ENCODE data around the gene PYM1.
"Not testable (repeated sequence)": the region's sequence is repeated elsewhere in the genome, so short reads cannot be mapped to it uniquely, and the experiment has no call there.

PYM1 gene

DNA sequence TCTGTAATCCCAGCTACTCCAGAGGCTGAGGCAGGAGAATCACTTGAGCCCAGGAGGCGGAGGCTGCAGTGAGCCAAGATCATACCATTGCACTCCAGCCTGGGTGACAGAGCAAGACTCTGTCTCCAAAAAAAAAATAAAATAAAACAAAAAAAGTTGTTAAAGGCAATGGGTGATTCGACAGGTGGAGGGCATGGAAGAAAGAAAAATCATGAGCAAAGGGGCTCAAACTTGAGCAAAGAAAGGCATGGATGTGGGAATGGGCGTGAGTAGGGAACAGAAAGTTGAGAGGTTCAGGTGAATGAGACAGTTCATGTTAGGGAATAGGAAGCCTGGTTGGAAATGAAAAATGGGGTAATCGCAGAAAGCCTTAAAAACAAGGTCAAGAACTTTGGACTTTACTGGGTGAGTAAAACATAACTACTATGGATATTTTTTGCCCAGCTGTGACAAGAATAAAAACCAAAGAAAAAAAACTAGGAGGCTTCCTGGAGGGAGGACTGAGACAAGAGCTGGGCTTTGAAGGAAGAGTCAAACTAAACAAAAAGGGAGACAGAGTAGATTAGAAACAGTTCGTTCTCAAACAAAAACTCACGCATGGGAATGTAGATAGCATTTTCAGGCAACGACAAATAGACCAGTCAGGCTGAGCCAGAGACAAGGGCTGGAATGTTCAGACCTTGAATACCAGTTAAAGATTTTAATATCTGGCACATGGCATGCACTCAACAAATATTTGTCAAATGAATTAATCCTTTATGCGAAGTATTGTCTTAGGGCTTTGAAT lies 18.8 kb downstream of the PYM1 start:
- no peak for DNase-seq

DNA sequence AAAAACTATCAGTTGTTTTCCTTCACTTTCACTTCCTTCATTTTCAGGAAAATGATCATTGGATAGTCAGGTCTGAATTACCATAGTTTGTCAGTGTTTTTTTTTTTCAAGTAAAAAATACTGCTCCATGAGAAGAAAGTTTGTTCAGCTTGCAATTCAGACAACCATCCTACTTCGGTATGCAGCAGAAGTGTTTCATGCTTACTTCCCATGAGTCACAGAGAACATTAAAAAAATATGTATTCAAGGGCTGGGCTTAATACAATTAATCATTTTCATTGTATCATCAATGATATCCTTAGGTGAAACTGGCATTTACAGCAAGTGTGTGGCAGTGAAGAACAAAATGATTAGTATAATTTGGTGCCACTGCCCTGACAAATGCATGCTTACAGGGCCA lies 21.6 kb downstream of the PYM1 start:
- no peak for DNase-seq

DNA sequence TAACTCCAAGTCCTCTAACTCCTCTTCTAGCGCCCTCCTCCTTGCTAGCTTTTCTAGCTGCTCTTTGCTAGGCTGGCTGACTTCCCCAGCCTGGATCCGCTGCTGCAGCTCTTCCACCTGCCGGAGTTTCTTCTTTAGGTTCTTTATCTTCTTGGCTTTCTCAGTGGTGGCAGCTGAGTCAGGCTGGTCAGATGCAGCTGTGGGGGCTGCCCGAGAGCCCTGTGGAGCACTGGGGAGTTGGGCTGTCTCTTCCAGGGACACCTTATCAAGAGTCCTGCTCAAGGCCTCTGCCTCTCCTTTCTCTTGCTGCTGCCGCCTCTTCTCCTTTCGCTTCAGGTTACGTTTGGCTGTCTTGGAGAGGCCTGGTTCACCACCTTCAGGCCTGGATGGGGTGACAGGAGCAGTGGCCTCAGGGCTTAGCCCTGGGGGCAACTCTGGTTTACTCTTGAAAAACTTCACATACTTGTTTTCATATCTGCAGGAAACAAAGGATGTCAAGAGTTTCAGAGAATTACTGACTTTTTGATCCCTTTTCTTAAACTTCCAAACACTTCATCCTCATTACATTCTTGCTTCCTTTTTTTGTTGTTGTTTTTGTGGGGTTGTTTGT lies 25.7 kb downstream of the PYM1 start:
- no peak for DNase-seq

DNA sequence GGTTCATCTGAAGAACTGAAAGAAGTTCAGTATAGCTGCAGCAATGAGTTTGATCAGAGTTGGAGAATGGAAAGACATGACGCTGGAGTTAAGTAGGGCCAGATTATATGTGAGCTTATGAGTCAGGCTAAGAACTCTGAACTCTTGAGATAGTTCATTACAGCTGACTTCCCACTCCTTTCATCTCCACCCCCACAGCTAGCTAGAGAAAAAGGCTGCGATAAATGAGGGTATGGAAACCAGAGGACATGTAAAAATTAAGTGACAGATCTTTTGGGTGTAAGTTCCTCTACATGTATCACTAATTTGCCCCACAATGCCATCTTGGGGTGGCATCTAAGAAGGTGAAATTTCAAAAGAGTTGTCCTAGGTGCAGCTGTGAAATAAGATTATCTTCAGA lies 28.6 kb downstream of the PYM1 start:
- no peak for DNase-seq

DNA sequence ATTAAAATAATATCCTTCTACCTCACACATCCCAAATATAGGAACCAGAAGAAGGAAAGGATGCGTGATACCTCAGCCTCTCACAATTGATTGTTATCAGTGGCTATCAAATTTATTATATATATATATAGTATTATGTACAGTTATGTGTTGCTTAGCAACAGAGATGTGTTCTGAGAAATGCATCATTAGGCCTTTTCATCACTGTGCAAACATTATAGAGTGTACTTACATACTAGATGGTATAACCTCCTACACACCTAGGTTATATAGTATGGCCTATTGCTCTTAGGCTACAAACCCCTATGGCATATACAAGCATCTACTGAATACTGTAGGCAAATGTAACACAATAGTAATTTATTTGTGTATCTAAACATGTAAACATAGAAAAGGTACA lies 34.0 kb downstream of the PYM1 start:
- DNase-seq: no peak

DNA sequence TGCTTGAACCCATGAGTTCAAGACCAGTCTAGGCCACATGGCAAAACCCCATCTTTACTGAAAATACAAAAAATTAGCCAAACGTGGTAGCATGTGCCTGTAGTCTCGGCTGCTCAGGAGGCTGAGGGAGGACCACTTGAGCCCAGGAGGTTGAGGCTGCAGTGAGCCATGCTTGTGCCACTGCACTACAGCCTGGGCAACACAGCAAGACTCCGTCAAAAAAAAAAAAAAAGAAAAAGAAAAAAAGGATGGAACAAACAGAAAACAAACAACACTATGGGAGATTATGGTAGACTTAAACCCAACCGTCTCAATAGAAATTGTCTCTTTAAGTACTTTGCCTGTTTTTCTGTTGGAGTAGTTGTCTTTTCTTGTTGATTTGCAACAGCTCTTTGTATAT lies 36.4 kb downstream of the PYM1 start:
- DNase-seq: no peak

DNA sequence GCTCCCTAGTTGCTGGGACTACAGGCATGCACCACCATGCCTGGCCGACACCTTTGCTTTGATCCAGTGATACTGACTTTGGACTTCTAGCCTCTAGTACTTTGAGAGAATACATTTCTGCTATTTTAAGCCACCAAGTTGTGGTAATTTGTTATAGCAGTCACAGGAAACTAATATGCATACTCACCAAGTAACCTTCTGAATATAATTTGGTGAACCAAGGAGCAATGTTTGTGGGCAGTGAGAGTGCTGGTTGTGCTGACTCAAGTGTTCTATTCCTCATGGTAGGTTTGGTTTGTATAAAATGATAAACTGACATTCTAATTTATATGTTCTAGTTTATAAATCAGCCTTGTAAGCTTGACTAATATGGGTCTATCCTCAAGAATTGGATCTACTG lies 42.6 kb downstream of the PYM1 start:
- DNase-seq: no peak

DNA sequence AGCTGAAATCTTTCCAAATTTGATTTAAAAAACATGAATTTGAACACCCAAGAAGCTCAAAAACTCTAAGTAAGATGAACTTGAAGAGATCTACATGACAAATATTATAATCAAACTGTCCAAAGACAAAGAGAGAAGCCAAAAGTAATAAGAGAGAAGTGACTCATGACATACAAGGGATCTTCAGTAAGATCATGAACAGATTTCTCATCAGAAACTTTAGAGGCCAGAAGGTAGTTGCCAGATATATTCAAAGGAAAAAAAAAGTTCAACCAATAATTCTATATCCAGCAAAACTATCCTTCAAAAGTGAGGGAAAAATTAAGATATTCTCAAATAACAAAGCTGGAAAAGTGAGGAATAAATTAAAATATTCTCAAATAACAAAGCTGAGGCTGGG lies 49.9 kb downstream of the PYM1 start:
- no peak for DNase-seq

DNA sequence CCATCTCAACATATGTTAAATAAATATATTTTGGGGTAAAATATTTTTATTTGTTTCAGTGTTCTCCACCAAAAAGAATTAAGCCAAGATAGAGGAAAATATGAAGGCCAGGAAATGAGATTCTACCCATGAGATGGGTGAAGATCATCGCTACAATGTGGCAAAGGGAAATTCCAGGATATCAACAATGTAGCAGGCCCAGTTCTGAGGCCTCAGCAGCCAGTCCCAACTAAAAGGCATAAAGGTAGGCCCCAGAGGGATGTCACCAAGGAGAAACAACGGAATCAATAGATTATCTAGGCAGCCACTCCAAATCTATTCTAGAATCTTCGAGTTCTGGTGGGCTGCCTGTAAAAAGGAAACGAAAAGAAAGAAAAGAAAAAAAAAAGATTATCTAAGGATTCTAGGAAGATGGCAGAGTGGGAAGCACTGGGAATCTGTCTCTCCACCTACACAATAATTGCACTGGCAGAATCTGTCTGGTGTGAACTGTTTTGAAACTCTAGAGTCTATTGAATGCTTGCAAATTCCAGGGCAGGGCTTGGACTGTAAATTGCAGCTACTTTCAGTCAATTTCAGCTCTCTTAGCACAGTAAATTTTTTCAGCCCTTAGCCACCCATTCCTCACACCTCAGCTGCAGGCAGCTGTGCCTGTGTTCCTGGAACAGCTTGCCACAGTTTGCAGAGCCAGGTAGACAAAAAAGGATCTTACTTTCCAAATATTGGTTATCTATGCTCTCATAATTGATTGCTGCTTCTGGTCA lies 51.8 kb downstream of the PYM1 start:
- DNase-seq: no peak

DNA sequence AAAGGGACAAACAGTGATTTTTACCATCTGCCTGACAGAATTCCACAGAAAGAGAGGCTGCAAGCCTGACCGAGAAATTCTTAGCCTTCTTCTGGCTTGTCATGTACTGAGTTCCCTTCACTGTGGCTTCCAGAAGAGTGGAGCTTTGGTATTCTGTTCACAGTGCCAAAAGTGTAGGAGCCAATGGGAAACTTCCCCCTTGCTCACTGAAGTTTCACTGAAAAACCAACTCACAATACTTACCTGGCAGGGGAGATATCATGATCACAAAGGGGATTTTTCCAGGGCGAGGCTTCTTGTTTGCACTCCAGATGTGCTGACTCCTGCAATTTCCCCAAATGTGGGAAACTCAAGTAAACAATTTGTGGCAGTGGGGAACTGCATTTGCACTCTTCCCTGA lies 53.3 kb downstream of the PYM1 start:
- DNase-seq: no peak

DNA sequence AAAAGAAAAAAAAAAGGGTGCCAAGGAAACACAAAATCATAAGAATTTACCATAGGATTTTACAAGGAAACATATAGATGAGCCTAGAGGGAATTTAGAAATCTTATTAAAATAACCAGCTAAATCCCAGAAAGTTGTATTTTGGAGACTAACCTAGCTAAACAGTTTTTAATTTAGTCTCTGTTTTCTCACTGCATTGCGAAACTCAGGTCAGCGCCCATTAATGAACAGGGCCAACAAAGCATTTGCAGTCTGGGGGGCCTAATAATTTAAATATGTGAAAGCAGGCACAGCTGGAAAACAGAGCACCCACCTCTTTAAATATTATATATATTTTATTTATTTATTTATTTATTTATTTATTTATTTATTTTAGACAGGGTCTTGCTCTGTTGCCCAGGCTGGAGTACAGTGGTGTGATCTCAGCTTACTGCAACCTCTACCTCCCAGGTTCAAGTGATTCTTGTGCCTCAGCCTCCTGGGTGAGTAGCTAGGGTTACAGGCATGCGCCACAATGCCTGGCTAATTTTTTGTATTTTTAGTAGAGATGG lies 61.2 kb downstream of the PYM1 start:
- not testable (repeated sequence) for DNase-seq

DNA sequence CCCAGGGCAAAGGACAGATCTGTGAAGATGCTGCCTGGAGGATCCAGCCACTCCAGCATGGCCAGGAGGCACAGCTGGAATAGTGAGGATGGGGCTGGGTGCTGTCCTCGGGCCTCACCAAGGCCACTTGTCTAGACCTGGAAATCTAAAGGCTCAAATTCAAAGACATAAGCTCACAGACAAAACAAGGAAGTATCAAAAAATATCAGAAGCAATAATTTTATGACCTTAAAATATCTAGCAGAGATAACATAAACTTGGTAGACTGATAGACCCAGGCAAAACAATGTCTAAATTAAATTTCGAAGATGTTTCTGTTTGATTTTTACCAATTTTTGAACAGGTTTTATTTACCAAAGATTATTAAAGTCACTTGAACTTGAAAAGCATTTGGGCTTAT lies 62.4 kb downstream of the PYM1 start:
- DNase-seq: no peak

DNA sequence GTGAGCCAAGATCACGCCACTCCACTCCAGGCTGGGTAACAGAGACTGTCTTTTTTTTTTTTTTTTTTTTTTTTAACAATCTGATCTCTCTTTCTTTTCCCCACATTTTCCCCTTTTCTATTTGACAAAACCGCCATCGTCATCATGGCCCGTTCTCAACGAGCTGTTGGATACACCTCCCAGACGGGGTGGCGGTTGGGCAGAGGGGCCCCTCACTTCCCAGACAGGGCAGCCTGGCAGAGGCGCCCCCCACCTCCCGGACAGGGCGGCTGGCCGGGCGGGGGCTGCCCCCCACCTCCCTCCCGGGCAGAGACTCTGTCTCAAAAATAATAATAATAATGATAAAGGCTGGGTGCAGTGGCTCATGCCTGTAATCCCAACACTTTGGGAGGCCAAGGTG lies 64.8 kb downstream of the PYM1 start:
- not testable (repeated sequence) for DNase-seq

DNA sequence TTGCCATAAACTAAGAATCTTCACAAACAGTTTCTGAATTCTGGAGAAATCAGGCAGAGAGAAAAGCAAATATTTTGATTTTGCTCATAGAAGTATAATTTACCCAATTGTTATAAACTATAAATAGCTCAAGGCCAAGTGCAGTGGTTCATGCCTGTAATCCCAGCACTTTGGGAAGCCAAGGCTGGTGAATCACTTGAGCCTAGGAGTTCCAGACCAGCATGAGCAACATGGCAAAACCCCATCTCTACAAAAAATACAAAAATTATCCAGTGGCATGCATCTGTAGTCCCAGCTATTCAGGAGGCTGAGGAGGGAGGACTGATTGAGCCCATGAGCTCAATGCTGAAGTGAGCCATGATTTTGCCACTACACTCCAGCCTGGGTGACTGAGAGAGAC lies 65.4 kb downstream of the PYM1 start:
- DNase-seq: no peak

DNA sequence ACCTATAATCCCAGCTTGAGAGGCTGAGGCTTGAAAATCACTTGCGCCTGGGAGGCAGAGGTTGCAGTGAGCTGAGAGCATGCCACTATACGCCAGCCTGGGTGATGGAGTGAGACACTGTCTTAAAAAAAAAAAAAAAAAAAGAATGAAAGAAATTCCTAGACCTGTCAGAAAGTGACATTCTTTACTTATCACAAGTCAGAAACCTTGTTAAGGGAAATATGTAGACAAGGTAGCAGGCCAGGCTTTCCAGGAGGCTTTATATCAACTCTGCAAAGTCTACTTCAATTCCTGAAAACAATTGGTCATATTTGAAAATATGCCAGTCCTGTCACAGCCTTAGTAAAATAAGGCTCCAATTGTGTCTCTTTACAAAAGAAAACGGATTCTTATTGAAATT lies 65.8 kb downstream of the PYM1 start:
- DNase-seq: no peak

DNA sequence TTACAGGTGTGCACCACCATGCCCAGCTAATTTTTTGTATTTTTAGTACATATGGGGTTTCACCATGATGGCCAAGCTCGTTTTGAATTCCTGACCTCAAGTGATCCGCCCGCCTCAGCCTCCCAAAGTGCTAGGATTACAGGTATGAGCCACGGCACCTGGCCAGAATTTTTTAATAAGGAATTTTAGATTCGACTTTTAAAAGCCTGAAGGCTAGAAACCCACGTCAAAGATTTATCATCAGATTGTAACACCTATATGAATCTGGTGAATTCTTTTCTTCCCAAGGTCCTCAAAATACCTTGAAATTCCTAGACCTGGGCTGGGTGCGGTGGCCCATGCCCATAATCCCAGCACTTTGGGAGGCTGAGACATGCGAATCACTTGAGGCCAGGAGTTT lies 66.3 kb downstream of the PYM1 start:
- no peak for DNase-seq

DNA sequence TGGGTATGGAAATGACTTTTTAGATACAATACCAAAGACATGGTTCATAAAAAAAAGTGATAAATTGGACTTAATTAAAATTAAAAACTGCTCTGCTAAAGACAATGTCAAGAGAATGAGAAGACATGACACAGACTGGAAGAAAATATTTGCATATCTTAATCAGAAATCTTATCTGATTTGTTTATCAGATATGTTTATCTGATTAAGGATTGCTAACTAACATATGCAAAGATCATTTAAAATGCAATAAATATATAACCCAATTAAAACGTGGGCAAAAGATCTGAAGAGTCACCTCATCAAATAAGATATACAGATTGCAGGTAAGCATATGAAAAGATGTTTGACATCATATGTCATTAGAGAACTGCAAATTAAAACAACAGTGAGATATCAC lies 75.0 kb downstream of the PYM1 start:
- DNase-seq: no peak
